ACC112 (cell line): ENCODE results near the gene ADAM17.
"Not testable (repeated sequence)": the region's sequence is repeated elsewhere in the genome, so short reads cannot be mapped to it uniquely, and the experiment has no call there.

Experiments
- H2AFZ ChIP-seq: fragments of 200-600 bp; sonication (generic); one replicate; pipeline ENCODE4 v1.6.0; 2017; ENCODE audit warnings: antibody characterized with exemption, low read length; ENCODE audit not compliant: unreplicated experiment
- H3K27ac ChIP-seq: fragments of 200-600 bp; sonication (generic); 2 replicates; pipeline ENCODE4 v1.5.1; 2014; ENCODE audit warnings: low read depth, mild to moderate bottlenecking, antibody characterized with exemption, low read length, moderate library complexity
- H3K27me3 ChIP-seq: fragments of 200-600 bp; sonication (generic); 2 replicates; pipeline ENCODE4 v1.6.1; 2014; ENCODE audit warnings: mild to moderate bottlenecking, antibody characterized with exemption, low read length, moderate library complexity, mixed read lengths; ENCODE audit not compliant: insufficient read depth
- H3K36me3 ChIP-seq: fragments of 200-600 bp; sonication (generic); 2 replicates; pipeline ENCODE4 v1.6.1; 2016; ENCODE audit warnings: mild to moderate bottlenecking, antibody characterized with exemption, low read length, moderate library complexity, mixed read lengths; ENCODE audit not compliant: insufficient read depth
- H3K4me1 ChIP-seq: fragments of 200-600 bp; sonication (generic); one replicate; pipeline ENCODE4 v1.6.1; 2016; ENCODE audit warnings: low read length, mixed read lengths; ENCODE audit not compliant: insufficient read depth, unreplicated experiment, control insufficient read depth
- H3K4me3 ChIP-seq: fragments of 200-600 bp; sonication (generic); 2 replicates; pipeline ENCODE4 v1.5.1; 2014; ENCODE audit warnings: mild to moderate bottlenecking, low read depth, low read length
- H3K79me2 ChIP-seq: fragments of 200-600 bp; sonication (generic); one replicate; pipeline ENCODE4 v1.6.0; 2016; ENCODE audit warnings: low read length; ENCODE audit not compliant: control insufficient read depth, unreplicated experiment, insufficient read depth

Gene ADAM17

DNA sequence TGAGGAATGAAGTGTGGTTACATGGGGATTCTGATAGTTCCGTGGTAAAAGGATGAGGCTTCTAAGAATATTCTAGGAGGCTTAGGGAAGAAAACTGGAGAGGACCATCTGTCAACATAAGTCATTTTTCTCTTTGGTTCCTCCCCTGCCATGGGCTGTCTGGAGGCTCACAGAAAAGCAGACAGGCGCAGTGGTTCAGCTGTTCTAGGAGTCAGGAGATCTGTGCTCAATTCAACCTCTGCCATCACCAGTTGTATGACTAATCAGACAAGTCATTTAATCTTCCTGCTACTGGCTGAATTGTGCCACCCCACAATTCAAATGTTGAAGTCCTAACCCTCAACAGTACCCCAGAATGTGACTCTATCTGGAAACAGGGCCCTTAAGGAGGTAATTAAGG lies 36.4 kb downstream of the ADAM17 start:
- H3K4me1 ChIP-seq, result peaks cover 5% of the 10 kb centered on the region
- H3K4me3 ChIP-seq, result no peak overlapping the region
- H3K79me2 ChIP-seq, result no peaks in the 10 kb centered on the region
- H2AFZ ChIP-seq, result no peak overlapping the region
- no peaks in the 10 kb centered on the region for H3K27me3 ChIP-seq
- H3K27ac ChIP-seq, result no peak overlapping the region
- H3K36me3 ChIP-seq, result peaks cover 23% of the 10 kb centered on the region; the same call in 1 of the 2 replicates

DNA sequence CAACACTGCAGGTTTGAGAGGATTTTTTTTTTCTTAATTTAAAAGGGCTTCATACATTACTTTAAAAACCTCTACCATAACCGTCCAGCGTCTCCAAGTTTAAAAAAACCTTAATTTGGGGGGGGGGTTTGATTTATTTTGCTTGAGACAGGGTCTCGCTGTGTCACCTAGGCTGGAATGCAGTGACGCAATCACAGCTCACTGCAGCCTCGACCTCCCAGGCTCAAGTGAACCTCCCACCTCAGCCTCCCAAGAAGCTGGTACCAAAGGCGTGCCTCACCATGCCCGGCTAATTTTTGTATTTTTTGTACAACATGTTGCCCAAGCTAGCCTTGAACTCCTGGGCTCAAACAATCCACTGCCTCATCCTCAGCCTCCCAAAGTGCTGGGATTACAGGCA lies 36.9 kb downstream of the ADAM17 start:
- H3K27me3 ChIP-seq, result no peaks in the 10 kb centered on the region
- H3K4me1 ChIP-seq, result peaks cover 5% of the 10 kb centered on the region
- no peaks in the 10 kb centered on the region for H3K79me2 ChIP-seq
- H3K36me3 ChIP-seq, result peaks cover 23% of the 10 kb centered on the region; the same call in 1 of the 2 replicates
- no peak overlapping the region for H3K27ac ChIP-seq
- H2AFZ ChIP-seq, result no peak overlapping the region
- H3K4me3 ChIP-seq, result no peak overlapping the region

DNA sequence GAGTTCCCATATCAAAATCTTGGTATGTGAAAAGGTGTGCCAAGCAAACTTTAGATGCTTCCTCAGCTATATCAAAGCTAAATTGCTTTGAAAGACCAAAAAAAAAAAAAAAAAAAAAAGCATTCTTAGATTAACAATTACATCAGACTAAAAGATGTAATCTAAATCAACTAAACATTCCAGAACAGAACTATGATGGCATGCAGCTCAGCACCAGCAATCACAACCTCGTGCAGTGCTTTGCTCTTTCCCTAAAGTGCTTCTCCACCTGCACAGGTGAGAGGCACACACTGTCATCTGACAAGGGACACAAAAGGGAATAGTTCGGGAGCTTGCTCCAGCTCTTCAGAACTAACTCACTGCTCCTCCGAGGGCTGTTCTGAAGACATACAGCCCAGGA lies 37.5 kb downstream of the ADAM17 start:
- Histone ChIP-seq H3K79me2 (no peaks in the 10 kb centered on the region), H3K4me3 (no peak overlapping the region), H3K4me1 (peaks cover 5% of the 10 kb centered on the region), H2AFZ (no peak overlapping the region), H3K27ac (no peak overlapping the region), H3K36me3 (peaks cover 27% of the 10 kb centered on the region; the same call in 1 of the 2 replicates), H3K27me3 (no peaks in the 10 kb centered on the region)

DNA sequence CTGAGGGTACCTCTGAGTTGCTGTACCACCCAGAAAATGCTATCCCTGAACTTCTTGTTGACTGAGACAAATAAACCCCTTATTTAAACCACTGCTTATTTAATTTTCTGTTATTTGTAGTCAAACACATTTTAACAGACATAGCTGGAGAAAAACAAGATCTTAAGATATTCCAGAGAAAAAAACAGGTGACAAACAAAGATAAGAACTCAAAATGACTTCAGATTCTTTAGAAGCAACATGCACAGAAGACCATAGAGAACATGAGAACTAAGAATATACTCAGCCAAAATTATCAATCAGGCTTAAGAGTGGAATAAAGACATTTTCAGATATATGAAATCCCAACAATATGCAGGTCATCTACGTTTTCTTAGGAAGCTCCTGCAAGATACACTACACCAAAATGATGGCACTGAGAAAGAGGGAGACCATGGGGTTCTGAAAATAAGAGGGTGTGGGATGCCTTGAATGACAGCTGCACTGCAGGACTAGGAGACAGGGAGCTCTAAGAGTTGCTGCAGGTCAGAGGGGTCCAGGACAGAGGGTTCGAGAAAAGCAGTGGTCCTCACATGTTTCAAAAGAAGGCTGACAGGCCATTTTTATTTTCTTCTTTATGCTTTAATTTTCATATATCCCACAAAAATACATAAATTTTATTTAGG lies 38.4 kb downstream of the ADAM17 start:
- Histone ChIP-seq H3K79me2 (no peaks in the 10 kb centered on the region), H3K4me1 (peaks cover 5% of the 10 kb centered on the region), H2AFZ (no peak overlapping the region), H3K36me3 (peaks cover 28% of the 10 kb centered on the region), H3K4me3 (no peak overlapping the region), H3K27ac (no peak overlapping the region), H3K27me3 (no peaks in the 10 kb centered on the region)

GRCh38 chr2:9513946-9514345 lies 41.7 kb downstream of the ADAM17 start:
- H3K27ac ChIP-seq, H3K79me2 ChIP-seq, H3K27me3 ChIP-seq, H3K4me3 ChIP-seq, H2AFZ ChIP-seq, H3K4me1 ChIP-seq: not testable (repeated sequence)
- peaks cover 17% of the 10 kb centered on the region for H3K36me3 ChIP-seq

DNA sequence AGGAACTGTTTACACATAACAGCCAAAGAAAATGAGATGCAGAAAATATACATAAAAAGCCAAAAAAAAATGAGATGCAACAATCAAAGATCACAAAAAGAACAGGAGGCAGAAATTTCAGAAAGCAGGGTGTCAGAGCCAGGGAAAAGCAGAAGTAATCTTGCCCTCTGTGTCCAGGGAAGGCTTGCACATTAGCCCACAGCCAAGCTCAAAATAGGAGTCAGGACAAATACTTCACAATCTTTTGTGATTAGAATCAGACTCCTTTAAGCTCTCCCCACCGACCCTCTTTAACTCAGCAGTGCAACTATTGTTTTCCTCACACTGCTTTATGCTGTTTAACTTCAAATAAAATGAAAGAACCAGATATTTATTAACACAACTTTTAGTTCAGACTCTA lies 46.7 kb downstream of the ADAM17 start:
- no peaks in the 10 kb centered on the region for H3K4me1 ChIP-seq
- H2AFZ ChIP-seq, result no peak overlapping the region
- peaks cover 16% of the 10 kb centered on the region for H3K36me3 ChIP-seq
- H3K27ac ChIP-seq, result no peak overlapping the region
- H3K79me2 ChIP-seq, result no peaks in the 10 kb centered on the region
- H3K4me3 ChIP-seq, result no peak overlapping the region
- H3K27me3 ChIP-seq, result no peaks in the 10 kb centered on the region

- Histone ChIP-seq H3K4me1 (no peaks in the 10 kb centered on the region), H3K79me2 (peaks cover 2% of the 10 kb centered on the region), H3K4me3 (no peak overlapping the region), H3K36me3 (peaks cover 37% of the 10 kb centered on the region), H2AFZ (no peak overlapping the region), H3K27me3 (no peaks in the 10 kb centered on the region), H3K27ac (no peak overlapping the region)
These were observed 57.4 kb downstream of the ADAM17 start for GRCh38 chr2:9498210-9498609.

DNA sequence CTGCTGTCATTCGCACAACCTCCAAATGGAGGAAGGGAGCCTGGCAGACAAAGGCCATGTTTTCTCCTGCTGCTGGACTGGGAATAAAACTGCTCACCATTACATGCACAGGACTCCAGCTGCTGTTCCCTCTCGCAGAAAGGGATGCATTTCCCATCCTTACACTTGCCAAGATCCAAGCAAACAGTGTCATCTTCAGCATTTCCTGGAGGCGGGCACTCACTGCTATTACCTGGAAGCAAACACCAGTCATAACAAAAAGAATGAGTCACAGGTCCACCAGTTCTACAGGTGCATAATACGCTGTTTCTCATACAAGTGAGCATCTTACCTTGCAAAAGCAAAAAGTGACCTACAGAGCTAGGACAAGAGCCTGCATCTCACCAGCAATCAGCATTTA lies 58.6 kb downstream of the ADAM17 start:
- H3K79me2 ChIP-seq, result no peaks in the 10 kb centered on the region
- no peak overlapping the region for H3K27ac ChIP-seq
- no peak overlapping the region for H3K4me3 ChIP-seq
- H2AFZ ChIP-seq, result no peak overlapping the region
- no peaks in the 10 kb centered on the region for H3K27me3 ChIP-seq
- peaks cover 41% of the 10 kb centered on the region for H3K36me3 ChIP-seq
- H3K4me1 ChIP-seq, result no peaks in the 10 kb centered on the region

- Histone ChIP-seq H3K27ac (no peak overlapping the region), H3K4me1 (peaks cover 3% of the 10 kb centered on the region), H3K4me3 (no peak overlapping the region)
These were observed 61.5 kb downstream of the ADAM17 start for GRCh38 chr2:9494081-9494480.

GRCh38 chr2:9493478-9493877 lies 62.2 kb downstream of the ADAM17 start:
- H2AFZ ChIP-seq, result no peak overlapping the region
- no peak overlapping the region for H3K27ac ChIP-seq
- no peaks in the 10 kb centered on the region for H3K27me3 ChIP-seq
- H3K4me1 ChIP-seq, result peaks cover 9% of the 10 kb centered on the region
- no peak overlapping the region for H3K4me3 ChIP-seq
- peaks cover 50% of the 10 kb centered on the region for H3K36me3 ChIP-seq
- no peaks in the 10 kb centered on the region for H3K79me2 ChIP-seq

More at GRCh38 chr2:9494081-9494480, 61.5 kb downstream of the ADAM17 start:
- Histone ChIP-seq H3K27me3 (no peaks in the 10 kb centered on the region), H3K79me2 (no peaks in the 10 kb centered on the region), H2AFZ (no peak overlapping the region), H3K36me3 (peaks cover 48% of the 10 kb centered on the region)

DNA sequence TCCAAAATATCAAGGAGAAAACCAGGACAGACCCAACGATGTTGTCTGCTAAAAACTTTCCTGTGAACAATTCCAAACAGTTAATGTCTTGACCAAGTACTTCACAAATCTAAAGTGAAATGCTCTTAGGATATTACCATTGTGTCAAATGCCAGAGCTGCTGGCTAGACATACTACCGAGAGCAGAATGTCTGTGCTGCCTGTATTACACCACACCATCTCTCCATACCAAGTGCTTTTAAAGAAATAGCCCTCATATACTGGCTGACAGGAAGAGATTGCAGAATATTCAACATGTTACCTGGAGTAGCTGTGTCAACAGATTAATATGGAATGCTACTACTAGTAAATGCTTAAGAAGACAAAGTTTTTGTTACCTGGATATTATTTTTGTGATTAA lies 62.7 kb downstream of the ADAM17 start:
- Histone ChIP-seq H3K27me3 (no peaks in the 10 kb centered on the region), H3K36me3 (peaks cover 55% of the 10 kb centered on the region), H2AFZ (no peak overlapping the region), H3K79me2 (no peaks in the 10 kb centered on the region), H3K4me3 (no peak overlapping the region), H3K4me1 (peaks cover 11% of the 10 kb centered on the region), H3K27ac (no peak overlapping the region)
